Activated T-helper 9 cell treated with anti-CD3 and anti-CD28 coated beads, Interleukin-2, amount 50 U/mL, for 16 hours (primary cell): ENCODE measurements around the gene PZP.

Source experiments
- DNase-seq: peaks from one replicate; pipeline ENCODE4 v3.0.0-alpha.2; 2020; ENCODE audit warnings: low read depth

The PZP gene

DNA sequence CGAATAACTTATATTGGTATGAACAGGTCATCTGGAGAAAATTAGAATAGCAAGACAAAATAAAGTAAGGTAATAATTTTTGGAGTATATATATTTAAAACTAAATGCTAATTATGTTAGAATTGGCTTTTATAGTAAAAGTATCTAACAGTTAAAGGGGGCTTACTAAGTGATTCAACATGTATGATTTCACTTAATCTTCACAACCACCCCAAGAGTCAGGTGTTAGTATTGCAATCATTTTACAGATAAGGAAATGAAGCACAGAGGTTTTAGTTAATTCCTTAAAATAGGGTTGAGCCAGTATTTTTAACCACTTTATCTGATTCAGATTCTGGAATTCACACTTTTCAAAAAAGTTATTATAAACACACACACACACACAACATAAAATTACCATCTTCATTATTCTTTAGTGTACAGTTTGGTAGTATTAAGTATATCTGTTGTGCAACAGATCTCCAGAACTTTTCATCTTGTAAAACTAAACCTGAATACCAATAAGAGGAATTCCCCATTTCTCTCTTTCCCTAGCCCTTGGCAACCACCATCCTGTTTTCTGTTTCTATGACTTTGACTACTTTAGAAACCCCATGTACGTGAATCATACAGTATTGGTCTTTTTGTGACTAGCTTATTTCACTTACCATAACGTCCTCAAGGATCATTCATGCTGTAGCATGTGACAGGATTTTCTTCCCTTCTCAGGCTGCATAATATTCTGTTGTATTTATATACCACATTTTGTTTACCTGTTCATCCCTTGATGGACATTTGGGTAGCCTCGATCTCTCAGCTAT is 104.9 kb downstream of the PZP start:
- DNase-seq: no peak

DNA sequence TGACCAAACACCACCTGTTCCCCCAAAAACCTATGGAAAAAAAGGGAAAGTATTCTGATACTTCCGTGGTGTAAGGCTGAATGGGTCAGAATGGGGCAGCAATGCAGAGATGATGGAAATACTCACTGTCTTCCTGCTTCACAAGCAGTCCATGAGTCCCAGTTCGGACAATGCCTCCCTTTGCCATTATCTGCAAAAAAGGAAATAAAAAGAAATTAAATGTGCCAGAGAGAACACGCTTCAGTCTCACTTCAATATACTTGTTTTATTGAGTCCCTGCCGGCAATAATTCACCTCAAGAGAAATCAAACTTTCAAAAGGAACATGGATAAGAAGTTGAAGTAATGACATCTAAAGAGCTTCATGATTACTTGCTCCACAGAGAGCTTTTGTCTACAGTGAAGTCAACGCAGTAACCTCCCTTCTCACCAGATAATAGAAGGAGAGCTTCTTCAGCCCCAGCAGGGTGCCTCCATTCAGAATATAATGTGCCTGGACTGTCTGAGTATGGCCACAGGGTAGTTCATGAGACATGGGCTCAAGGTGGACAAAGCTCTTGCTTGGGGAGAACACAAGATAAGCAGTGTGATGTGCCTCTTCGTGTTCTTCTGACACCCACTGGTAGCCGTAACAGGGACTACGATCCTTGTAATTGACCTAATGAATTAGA is 107.0 kb downstream of the PZP start:
- no peak for DNase-seq

DNA sequence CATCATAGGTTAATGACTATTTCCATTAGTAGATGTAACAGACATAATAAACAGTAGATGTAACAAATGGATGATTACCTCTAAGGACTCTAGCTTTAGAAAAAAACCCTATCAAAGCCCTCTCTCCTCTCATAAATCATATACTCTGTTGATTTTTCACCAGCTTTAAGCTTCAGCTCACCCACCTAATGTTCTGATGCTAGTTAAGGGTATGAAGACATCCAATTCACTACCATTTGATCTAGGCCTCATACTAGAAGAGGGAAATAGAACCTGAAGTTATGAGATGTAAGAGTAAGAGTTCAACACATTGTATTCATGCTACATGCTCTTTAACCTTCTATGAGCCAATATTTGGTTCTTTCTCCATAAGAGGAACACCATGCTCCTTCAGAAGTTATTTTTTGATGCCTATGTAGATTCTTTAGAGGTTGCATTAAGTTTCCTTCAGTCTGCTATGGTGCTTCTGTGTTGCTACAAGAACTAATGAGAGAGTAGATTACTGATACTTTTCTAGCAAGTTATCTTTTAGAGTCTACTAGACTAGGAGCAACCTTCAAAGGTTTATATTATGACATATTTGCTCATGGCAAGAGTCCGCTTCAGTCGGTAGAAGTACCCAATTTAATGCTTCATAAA is 108.5 kb downstream of the PZP start:
- no peak for DNase-seq
